Activated gamma-delta T cell treated with Interleukin-2 at 50 U/mL for 16 hours (primary cell): ENCODE measurements around the gene CATSPER1.

Experiments
- DNase-seq: peaks from one replicate; pipeline ENCODE4 v3.0.0-alpha.2; 2020

Gene CATSPER1

GRCh38 chr11:65992056-65992455 lies 34.2 kb downstream of the CATSPER1 start:
- no peak for DNase-seq

DNA sequence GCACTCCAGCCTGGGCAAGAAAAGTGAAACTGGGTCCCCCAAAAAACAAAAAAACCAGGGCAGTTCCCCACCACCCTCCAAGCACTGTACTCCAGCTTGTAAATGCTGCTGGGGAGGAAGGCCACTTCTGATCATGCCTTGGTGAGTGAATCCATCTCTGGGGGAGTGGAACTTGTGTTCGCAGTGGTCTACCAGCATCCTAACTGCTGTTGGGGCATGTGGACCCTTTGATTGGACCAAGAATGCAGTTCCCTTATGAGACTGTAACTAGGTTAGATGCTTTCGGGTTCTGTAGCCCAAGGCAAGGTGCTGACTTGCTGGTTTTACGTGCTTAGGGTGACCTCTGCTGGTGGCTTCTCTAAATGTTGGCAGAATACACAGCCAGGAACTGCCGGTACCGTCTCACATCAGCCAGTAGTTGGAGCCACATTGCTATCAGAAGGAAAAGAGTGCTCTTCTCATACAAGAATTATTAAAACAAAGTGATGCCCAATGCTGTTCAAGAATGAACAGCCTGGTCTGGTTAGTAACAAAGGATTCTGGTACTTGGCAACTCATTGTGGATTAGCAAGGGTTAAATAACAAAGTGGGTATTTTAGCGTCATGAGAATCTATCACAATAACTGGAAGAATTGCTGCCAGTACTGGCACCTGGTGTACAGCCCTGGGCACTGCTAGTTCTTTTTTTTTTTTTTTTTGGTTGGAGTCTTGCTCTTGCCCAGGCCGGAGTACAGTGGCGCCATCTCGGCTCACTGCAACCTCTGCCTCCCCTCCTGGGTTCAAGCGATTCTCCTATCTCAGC lies 37.3 kb downstream of the CATSPER1 start:
- DNase-seq, result peak; percentile 94

- no peak for DNase-seq
Measured at GRCh38 chr11:65987336-65987735, 38.9 kb downstream of the CATSPER1 start.

DNA sequence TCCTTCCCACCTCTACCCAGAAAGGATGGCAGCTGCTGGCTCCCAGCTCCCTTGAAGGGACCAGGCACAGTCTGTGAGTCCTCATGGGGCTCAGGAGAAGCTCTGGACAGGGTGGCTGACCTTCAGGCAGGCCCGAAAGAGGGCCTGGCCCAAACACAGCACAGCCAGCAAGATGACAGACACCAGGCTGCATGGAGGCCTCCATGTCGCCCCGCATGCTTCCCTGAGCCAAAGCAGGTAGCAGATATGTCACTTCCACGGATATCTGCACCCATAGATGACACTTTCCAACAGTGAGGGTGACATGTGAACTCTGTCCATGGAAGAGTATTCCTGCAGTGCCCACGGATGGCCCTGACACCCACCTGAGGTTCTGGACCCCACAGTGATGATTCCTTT lies 42.7 kb downstream of the CATSPER1 start:
- DNase-seq, result no peak

- no peak for DNase-seq
Measured at GRCh38 chr11:65982824-65983588, 43.3 kb downstream of the CATSPER1 start.

GRCh38 chr11:65981972-65982823 lies 44.1 kb downstream of the CATSPER1 start:
- no peak for DNase-seq

DNA sequence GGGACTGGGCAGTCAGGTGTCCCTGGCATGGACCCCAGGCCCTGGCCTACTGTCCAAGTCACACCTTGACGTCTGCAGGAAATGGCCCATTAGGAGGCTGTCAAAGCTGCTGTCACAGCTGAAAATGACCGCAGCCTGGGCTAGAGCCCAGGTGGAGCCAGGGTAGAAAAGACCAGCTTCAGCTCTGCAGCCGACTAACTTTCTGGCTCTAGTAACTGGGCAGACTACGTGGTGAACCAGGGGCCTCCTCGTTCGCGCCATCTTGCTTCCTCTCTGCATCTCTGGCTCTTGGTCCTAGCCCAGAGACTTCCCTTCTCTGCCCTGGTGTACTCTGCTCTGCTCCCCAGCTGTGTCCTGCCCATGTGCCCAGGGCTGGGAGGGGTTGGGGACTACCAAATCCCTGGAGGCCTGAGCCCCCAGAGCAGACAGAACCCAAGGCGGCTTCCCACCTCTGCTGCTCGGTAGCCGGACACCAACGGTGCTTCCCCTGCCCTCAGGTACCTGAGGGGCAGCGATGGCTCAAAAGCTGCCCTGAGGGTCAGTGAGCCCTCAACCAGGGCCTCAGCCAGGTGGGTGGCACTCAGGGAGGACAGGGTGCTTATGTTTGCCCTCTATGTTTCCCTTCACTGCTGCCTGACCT lies 45.1 kb downstream of the CATSPER1 start:
- DNase-seq, result no peak

DNA sequence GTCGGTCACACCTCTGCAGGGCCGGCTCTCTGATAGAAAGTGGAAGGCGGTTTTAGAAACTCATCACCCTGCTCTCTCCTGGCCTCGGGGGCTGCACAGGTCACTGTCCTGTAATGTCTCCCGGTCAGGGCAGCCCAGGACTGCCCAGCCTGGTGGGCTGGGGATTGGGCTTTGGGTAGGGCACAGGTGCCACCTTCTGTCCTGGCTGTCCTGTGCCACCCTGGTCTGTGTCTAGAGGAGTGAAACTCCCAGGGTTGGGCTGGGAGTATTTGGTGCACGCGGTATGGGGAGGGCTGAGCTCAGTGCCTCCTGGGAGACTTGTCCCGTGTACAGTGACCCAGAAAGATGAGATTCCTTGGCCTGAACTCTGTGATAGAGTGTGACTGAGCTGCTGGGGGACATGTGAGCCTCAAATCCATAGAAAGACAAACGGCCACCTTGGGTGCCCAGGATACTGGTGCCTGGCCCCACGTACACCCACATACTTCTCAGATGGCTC lies 47.0 kb downstream of the CATSPER1 start:
- DNase-seq, result no peak

DNA sequence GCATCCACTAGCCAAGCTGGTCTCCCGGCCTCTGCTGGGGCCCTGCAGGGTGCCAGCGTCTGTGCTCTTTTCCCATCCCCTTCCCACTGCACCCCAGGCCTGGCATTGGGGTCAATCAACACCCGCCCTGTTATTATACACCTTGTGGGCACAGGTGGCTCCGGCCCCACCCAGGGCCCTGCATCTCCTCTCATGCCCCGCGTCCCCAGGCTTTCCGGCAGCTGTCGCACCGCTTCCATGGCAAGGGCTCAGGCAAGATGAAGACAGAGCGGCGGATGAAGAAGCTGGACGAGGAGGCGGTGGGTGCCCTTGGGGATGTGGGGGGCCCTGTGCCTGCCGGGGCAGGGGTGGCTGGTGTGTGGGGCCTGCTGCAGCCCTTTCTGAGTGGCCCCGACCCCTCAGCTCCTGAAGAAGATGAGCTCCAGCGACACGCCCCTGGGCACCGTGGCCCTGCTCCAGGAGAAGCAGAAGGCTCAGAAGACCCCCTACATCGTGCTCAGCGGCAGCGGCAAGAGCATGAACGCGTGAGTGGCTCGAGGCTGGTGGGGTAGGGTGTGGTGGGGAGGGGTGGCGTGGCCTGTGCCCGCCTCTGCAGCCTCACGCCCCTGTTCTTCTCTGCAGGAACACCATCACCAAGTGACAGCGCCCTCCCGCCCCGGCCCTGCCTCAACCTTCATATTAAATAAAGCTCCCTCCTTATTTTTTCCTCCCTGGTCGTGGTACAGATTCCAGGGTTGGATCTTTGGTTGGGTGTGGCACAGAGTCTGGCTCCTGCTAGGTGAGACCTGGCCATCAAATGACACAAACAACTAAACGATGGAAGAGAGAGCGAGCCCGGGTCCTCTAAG lies 47.7 kb downstream of the CATSPER1 start:
- DNase-seq, result no peak

DNA sequence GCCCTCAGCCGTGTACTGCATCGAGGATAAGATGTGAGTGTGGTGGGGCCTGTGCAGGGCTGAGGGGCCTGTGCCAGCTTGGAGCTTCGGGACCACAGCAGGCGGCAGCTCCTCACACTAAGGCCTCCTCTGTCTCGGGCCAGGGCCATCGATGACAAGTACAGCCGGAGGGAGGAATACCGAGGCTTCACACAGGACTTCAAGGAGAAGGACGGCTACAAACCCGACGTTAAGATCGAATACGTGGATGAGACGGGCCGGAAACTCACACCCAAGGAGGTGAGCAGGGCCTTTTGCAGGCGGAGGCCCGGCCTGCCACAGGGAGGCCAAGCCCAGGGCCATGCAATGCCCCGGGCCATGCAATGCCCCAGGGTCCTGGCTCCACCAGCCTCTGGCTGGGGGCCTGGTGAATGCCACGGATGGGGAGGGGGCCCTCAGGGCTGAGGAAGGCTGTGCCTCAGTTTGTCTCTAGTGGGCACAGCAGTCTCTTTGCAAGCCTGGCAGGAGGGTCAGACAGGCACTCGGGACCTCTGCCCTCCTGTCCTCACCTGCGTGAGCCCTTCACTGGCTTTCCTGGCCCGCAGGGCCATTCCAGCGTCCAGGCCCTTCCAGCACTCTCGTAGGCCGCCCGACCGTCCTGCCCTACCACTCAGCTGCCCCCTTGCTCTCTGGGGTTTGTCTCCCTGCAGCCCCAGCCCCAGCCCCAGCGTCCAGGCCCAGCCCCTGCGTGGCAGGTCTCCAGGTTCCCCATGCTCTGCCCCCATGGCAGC lies 48.5 kb downstream of the CATSPER1 start:
- no peak for DNase-seq

DNA sequence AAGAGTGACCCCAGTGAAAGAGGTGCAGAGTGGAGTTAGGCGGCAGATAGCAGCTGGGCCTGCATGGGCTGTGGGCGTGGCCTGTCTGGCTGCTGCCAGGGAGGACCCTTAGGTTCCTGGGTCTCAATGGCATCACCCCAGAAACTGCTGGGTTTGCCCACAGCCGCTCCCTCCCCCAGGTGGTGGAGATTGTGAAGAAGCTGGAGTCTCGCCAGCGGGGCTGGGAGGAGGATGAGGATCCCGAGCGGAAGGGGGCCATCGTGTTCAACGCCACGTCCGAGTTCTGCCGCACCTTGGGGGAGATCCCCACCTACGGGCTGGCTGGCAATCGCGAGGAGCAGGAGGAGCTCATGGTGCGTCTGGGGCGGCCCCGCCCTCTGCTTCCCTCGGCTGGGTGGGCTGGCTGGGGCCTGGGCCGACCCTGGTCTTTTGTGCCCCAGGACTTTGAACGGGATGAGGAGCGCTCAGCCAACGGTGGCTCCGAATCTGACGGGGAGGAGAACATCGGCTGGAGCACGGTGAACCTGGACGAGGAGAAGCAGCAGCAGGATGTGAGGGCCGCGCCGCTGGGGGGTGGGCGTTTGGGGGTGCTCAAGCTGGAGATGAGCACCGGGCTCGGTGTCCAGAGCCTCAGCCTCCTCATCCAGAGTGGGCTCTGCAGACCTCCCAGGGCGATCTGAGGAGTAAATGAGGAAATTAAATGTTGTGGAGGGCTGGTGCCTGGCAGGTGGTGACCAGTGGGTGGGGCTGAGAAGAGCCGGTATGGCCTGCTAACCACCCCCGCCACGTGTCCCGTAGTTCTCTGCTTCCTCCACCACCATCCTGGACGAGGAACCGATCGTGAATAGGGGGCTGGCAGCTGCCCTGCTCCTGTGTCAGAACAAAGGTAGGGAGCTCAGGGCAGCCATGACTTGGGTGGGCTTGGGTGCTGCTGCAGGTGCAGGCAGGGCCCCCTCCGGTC lies 49.8 kb downstream of the CATSPER1 start:
- no peak for DNase-seq

GRCh38 chr11:65975771-65976170 lies 50.5 kb downstream of the CATSPER1 start:
- no peak for DNase-seq

DNA sequence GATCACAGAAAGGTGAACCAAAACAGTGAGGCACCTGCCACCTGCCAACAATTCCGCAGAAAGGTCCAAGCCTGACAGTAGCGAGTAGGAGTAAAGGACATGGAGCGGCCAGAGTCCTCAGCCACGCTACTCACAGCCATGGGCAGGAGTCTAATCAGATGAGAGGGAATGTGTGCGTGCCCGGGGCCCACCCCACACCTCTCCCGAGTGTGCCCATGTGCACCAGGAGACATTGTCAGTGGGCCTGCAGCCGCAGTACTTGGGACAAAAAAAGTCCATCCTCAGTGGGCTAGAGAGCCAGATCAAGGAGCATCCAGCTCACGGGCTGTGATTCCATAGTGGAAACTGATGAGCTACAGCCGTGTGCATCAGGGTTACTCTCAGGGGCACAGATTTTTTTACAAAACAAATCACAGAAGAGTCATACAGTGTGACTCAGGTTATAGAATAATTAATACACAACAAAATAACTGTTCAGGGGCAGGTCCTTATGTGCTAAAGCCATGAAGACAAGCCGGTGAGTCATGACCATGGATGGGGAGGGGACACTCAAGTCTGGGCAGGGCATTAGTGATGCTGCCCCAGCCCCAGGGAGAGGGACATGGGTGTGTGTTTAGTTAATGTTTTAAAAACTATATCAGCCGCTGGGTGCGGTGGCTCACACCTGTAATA lies 52.7 kb downstream of the CATSPER1 start:
- DNase-seq, result no peak

GRCh38 chr11:65972116-65972515 lies 54.2 kb downstream of the CATSPER1 start:
- no peak for DNase-seq

DNA sequence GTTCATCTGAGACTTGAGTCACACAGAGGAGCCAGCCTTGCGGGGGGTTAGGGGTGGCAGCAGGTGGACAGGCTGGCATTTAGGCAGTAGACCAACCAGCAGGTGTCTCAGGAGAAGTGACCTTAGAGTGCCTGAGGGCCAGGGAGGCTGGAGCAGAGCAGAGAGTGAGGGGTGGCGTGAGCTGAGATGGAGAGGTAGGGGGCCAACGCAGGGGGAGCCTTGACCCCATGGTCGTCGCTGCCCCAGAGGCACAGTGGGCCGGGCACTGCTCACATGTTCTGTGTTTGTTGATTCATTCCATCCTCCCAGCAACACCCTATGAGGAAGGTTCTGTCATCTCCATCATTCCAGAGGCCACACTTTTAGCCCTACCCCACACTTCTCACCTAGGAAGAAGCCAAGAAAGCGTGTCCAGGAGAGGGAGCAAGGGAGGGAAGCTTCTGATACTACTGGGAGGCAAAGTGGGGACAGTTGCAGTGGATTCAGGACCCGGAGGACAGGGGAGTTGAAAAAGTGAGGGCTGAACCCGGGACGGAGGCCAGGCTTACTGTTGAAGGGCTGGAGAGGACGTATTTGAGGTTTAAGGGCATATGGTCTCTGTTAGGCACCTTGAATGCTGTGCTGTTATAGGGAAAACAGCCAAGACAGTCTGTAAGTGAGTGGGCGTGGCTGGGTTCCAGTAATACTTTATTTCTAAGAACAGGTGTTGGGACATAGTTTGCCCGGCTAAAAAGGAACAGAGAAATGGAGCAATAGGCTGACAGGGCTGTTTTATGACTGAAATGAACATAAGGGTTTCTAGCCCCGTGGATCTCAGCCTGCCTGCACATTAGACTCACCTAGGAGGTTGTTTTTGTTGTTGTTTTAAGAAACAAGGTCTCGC lies 57.4 kb downstream of the CATSPER1 start:
- DNase-seq, result no peak

GRCh38 chr11:65967329-65967934 lies 58.8 kb downstream of the CATSPER1 start:
- no peak for DNase-seq
